Activated CD4-positive, CD25-positive, alpha-beta regulatory T cell treated with anti-CD3 and anti-CD28 coated beads, Interleukin-2, amount 50 U/mL, for 72 hours (primary cell): Measurements from ENCODE around the gene CHCHD3.
"Not testable (repeated sequence)": the region's sequence is repeated elsewhere in the genome, so short reads cannot be mapped to it uniquely, and the experiment has no call there.

Experiments
- DNase-seq: peaks from one replicate; pipeline ENCODE4 v3.0.0; 2021

CHCHD3 gene

GRCh38 chr7:132942701-132943100 lies 139.2 kb downstream of the CHCHD3 start:
- DNase-seq, result no peak

GRCh38 chr7:132941905-132942304 lies 140.0 kb downstream of the CHCHD3 start:
- DNase-seq, result no peak

GRCh38 chr7:132941428-132941827 lies 140.5 kb downstream of the CHCHD3 start:
- no peak for DNase-seq

- DNase-seq, result no peak
These were observed 141.8 kb downstream of the CHCHD3 start for GRCh38 chr7:132940084-132940483.

GRCh38 chr7:132939495-132939894 lies 142.4 kb downstream of the CHCHD3 start:
- no peak for DNase-seq

- no peak for DNase-seq
These were observed 144.6 kb downstream of the CHCHD3 start for GRCh38 chr7:132937286-132937685.

- no peak for DNase-seq
These were observed 146.3 kb downstream of the CHCHD3 start for GRCh38 chr7:132935608-132936007.

- no peak for DNase-seq
These were observed 147.9 kb downstream of the CHCHD3 start for GRCh38 chr7:132934017-132934416.

GRCh38 chr7:132933072-132933458 lies 148.8 kb downstream of the CHCHD3 start:
- DNase-seq, result no peak

- no peak for DNase-seq
These were observed 149.4 kb downstream of the CHCHD3 start for GRCh38 chr7:132932296-132933071.

GRCh38 chr7:132930881-132931280 lies 151.0 kb downstream of the CHCHD3 start:
- no peak for DNase-seq

- DNase-seq, result not testable (repeated sequence)
These were observed 151.9 kb downstream of the CHCHD3 start for GRCh38 chr7:132929944-132930343.

GRCh38 chr7:132919771-132920170 lies 162.1 kb downstream of the CHCHD3 start:
- DNase-seq, result no peak

- no peak for DNase-seq
These were observed 166.2 kb downstream of the CHCHD3 start for GRCh38 chr7:132915647-132916046.

GRCh38 chr7:132910657-132911056 lies 171.2 kb downstream of the CHCHD3 start:
- no peak for DNase-seq

GRCh38 chr7:132907380-132907940 lies 174.4 kb downstream of the CHCHD3 start:
- no peak for DNase-seq

- DNase-seq, result no peak
These were observed 175.6 kb downstream of the CHCHD3 start for GRCh38 chr7:132906193-132906835.

GRCh38 chr7:132905136-132905535 lies 176.8 kb downstream of the CHCHD3 start:
- DNase-seq, result not testable (repeated sequence)

GRCh38 chr7:132904209-132904608 lies 177.7 kb downstream of the CHCHD3 start:
- DNase-seq, result no peak

- DNase-seq, result not testable (repeated sequence)
These were observed 179.6 kb downstream of the CHCHD3 start for GRCh38 chr7:132902294-132902693.

- no peak for DNase-seq
These were observed 180.6 kb downstream of the CHCHD3 start for GRCh38 chr7:132901241-132901640.

GRCh38 chr7:132899833-132900232 lies 182.1 kb downstream of the CHCHD3 start:
- no peak for DNase-seq

- DNase-seq, result not testable (repeated sequence)
These were observed 183.2 kb downstream of the CHCHD3 start for GRCh38 chr7:132898641-132899175.
